PC-9 (cell line): ENCODE data around the gene TCHP. TPM values are rescaled to one million over a fixed set of nuclear protein-coding genes. Genes with fewer than 3 reads are reported as not detected.

Source experiments
- BruUV-seq: library from RNA; stranded (reverse); fragments of 400-500 nt; replicated peaks from 2 replicates; lab custom pipeline; 2021; lab: Mats Ljungman, UMichigan
- CTCF ChIA-PET: fragments of 300-600 bp; sonication (Branson Sonifier 250); formaldehyde crosslinking; loops from one replicate; lab custom pipeline; 2022; ENCODE audit warnings: antibody characterized with exemption; lab: Charles Lee
- POLR2A ChIA-PET: fragments of 300-600 bp; sonication (Branson Sonifier 250); formaldehyde crosslinking; loops from one replicate; lab custom pipeline; 2022; ENCODE audit warnings: antibody characterized with exemption; ENCODE audit not compliant: unreplicated experiment; lab: Charles Lee
- DNase-seq, 2 experiments: peaks; one replicate each; pipeline versions ENCODE4 v3.0.0 to v3.0.0-alpha.2; 2015 to 2022; ENCODE audit warnings: mixed read lengths in 1 of 2
- H2AFZ ChIP-seq: fragments of 200-600 bp; sonication (generic); 2 replicates; pipeline ENCODE4 v1.8.1; 2017; ENCODE audit warnings: antibody characterized with exemption
- H3F3A ChIP-seq: fragments of 200-600 bp; sonication (generic); 2 replicates; pipeline ENCODE4 v1.8.1; 2017; ENCODE audit warnings: antibody characterized with exemption, mild to moderate bottlenecking, low read depth; ENCODE audit not compliant: insufficient read depth
- H3K27ac ChIP-seq: fragments of 200-600 bp; sonication (generic); 2 replicates; pipeline ENCODE4 v1.6.1; 2016; ENCODE audit warnings: mixed run types
- H3K27me3 ChIP-seq: fragments of 200-600 bp; sonication (generic); 2 replicates; pipeline ENCODE4 v1.6.1; 2016; ENCODE audit warnings: low read depth, mixed run types; ENCODE audit not compliant: insufficient read depth
- H3K36me3 ChIP-seq: fragments of 200-600 bp; sonication (generic); 2 replicates; pipeline ENCODE4 v1.6.1; 2016; ENCODE audit warnings: low read depth, mixed run types
- H3K4me1 ChIP-seq: fragments of 200-600 bp; sonication (generic); replicated peaks from 2 replicates; pipeline ENCODE4 v1.6.1; 2016; ENCODE audit warnings: mixed run types; ENCODE audit not compliant: insufficient read depth
- H3K4me2 ChIP-seq: fragments of 200-600 bp; sonication (generic); 2 replicates; pipeline ENCODE4 v1.6.1; 2017; ENCODE audit warnings: mixed run types
- H3K4me3 ChIP-seq: fragments of 200-600 bp; sonication (generic); 2 replicates; pipeline ENCODE4 v1.6.1; 2016; ENCODE audit warnings: mixed run types
- H3K79me2 ChIP-seq: fragments of 200-600 bp; sonication (generic); 2 replicates; pipeline ENCODE4 v1.6.1; 2017; ENCODE audit warnings: low read depth, mixed run types
- H3K9me2 ChIP-seq: fragments of 200-600 bp; sonication (generic); 2 replicates; pipeline ENCODE4 v1.8.1; 2017; ENCODE audit warnings: mild to moderate bottlenecking; ENCODE audit not compliant: insufficient read depth
- H3K9me3 ChIP-seq: fragments of 200-600 bp; sonication (generic); 2 replicates; pipeline ENCODE4 v1.8.1; 2016; ENCODE audit warnings: low read depth; ENCODE audit not compliant: insufficient read depth
- H4K20me1 ChIP-seq: fragments of 200-600 bp; sonication (generic); 2 replicates; pipeline ENCODE4 v1.8.1; 2017; ENCODE audit not compliant: insufficient read depth
- CTCF ChIP-seq: fragments of 200-600 bp; sonication (generic); conservative IDR thresholded peaks from 2 replicates; pipeline ENCODE4 v1.6.1; 2017; ENCODE audit warnings: mixed run types, antibody characterized with exemption, mild to moderate bottlenecking, moderate library complexity
- EZH2 ChIP-seq: fragments of 200-600 bp; sonication (generic); IDR thresholded peaks from 2 replicates; pipeline ENCODE4 v1.8.0; 2017; ENCODE audit warnings: antibody characterized with exemption, low read depth
- intact Hi-C: fragments of 100-400 bp; cut with micrococcal nuclease; formaldehyde crosslinking; loops from one replicate; pipeline ENCODE4 v1.10.0; 2022; ENCODE audit not compliant: unreplicated experiment
- total RNA-seq: library from RNA; stranded (reverse); gene quantifications from 2 replicates; pipeline ENCODE4 v1.2.3, GENCODE V29; 2021

Gene TCHP
- total RNA-seq, 1 experiment from 2014 or later: 17.6 TPM

- no peak overlapping the region for H2AFZ ChIP-seq
- no peaks in the 10 kb centered on the region for H3K4me1 ChIP-seq
- no peaks in the 10 kb centered on the region for H3K9me3 ChIP-seq
- no peaks in the 10 kb centered on the region for H3K9me2 ChIP-seq
- no peaks in the 10 kb centered on the region for H3F3A ChIP-seq
- intact Hi-C loops: no loop called here
- no peaks in the 10 kb centered on the region for H3K27me3 ChIP-seq
- BruUV-seq: no TSS peak
- H3K4me2 ChIP-seq: no peak overlapping the region
- ChIA-PET CTCF (no interaction called here), POLR2A (no interaction called here)
- DNase-seq: no peak
- TF ChIP-seq EZH2: no peak
- TF ChIP-seq CTCF: no peak
- no peaks in the 10 kb centered on the region; the same call in 1 of the 2 replicates for H3K36me3 ChIP-seq
- H3K79me2 ChIP-seq: no peaks in the 10 kb centered on the region
- H3K4me3 ChIP-seq: no peak overlapping the region
- no peak overlapping the region for H3K27ac ChIP-seq
- no peaks in the 10 kb centered on the region for H4K20me1 ChIP-seq
Observed at GRCh38 chr12:109914461-109914860, 14.4 kb downstream of the TCHP start.

GRCh38 chr12:109915171-109916040, 15.3 kb downstream of the TCHP start:
- CTCF ChIA-PET: no interaction called here
- no TSS peak for BruUV-seq
- no peaks in the 10 kb centered on the region; the same call in 1 of the 2 replicates for H3K36me3 ChIP-seq

GRCh38 chr12:109916045-109916444, 16.0 kb downstream of the TCHP start:
- Histone ChIP-seq H3K9me2 (no peaks in the 10 kb centered on the region), H3K79me2 (no peaks in the 10 kb centered on the region), H3K27ac (no peak overlapping the region), H3K4me2 (no peak overlapping the region), H3K4me3 (no peak overlapping the region), H3K27me3 (no peaks in the 10 kb centered on the region), H3K9me3 (no peaks in the 10 kb centered on the region), H4K20me1 (no peaks in the 10 kb centered on the region), H3K36me3 (no peaks in the 10 kb centered on the region; the same call in 1 of the 2 replicates), H3F3A (no peaks in the 10 kb centered on the region), H2AFZ (no peak overlapping the region), H3K4me1 (no peaks in the 10 kb centered on the region)
- ChIA-PET CTCF (no interaction called here), POLR2A (no interaction called here)
- no TSS peak for BruUV-seq
- no peak for DNase-seq
- intact Hi-C loops: no loop called here
- TF ChIP-seq CTCF (no peak), EZH2 (no peak)

More at GRCh38 chr12:109915171-109916040, 15.3 kb downstream of the TCHP start:
- H3K9me3 ChIP-seq: no peaks in the 10 kb centered on the region
- no peaks in the 10 kb centered on the region for H4K20me1 ChIP-seq
- POLR2A ChIA-PET: no interaction called here
- TF ChIP-seq EZH2 (no peak), CTCF (no peak)
- H3F3A ChIP-seq: no peaks in the 10 kb centered on the region
- H3K4me1 ChIP-seq: no peaks in the 10 kb centered on the region
- H2AFZ ChIP-seq: no peak overlapping the region
- no peak overlapping the region for H3K4me3 ChIP-seq
- no peaks in the 10 kb centered on the region for H3K27me3 ChIP-seq
- DNase-seq: no peak
- H3K9me2 ChIP-seq: no peaks in the 10 kb centered on the region
- no peak overlapping the region for H3K4me2 ChIP-seq
- no peak overlapping the region for H3K27ac ChIP-seq
- no peaks in the 10 kb centered on the region for H3K79me2 ChIP-seq
- intact Hi-C loops: no loop called here
